Omental fat pad (tissue), 4 donors: ENCODE results near the gene PPP1R15A. TPM values are rescaled to one million over a fixed set of nuclear protein-coding genes. Genes with fewer than 3 reads are reported as not detected.
"Not testable (repeated sequence)": the region's sequence is repeated elsewhere in the genome, so short reads cannot be mapped to it uniquely, and the experiment has no call there.

Experiments
- ATAC-seq: fragments of 150-250 bp; one replicate; pipeline ENCODE4 v1.9.1; 2016; ENCODE audit warnings: mild to moderate bottlenecking, moderate library complexity; ENCODE audit not compliant: low FRiP score
- DNase-seq: peaks from one replicate; pipeline ENCODE4 v3.0.0-alpha.2; 2019; ENCODE audit warnings: low spot score
- CTCF ChIP-seq, 3 donors: fragments of 450-650 bp; IDR thresholded peaks; one replicate each; pipeline ENCODE4 v1.5.1; 2016 to 2017; ENCODE audit warnings: antibody characterized with exemption in 3 of 3, mild to moderate bottlenecking in 3 of 3, moderate library complexity in 2 of 3
- total RNA-seq, 4 donors: library from RNA; depleted of rRNA; stranded (reverse); fragments of >200 nt; gene quantifications; one replicate each; pipeline ENCODE4 v1.1.0, GENCODE V29; 2016

PPP1R15A gene
- total RNA-seq, 4 donors from 2014 or later, result 105 to 282 (median 176) TPM

- no peak for DNase-seq
- ATAC-seq, result peak; percentile 75
- peak in 1 of 3 donors; percentile 85 for TF ChIP-seq CTCF (IDR thresholded peaks at IDR 0.05)
These were observed 29.4 kb upstream of the PPP1R15A start for GRCh38 chr19:48842789-48843162.

- TF ChIP-seq CTCF (IDR thresholded peaks at IDR 0.05), result no peak
- DNase-seq (no peak), ATAC-seq (no peak)
These were observed 27.7 kb upstream of the PPP1R15A start for GRCh38 chr19:48844472-48844871.

- ATAC-seq, result no peak
These were observed 26.8 kb upstream of the PPP1R15A start for GRCh38 chr19:48845384-48845783.

GRCh38 chr19:48846659-48847058 is 25.6 kb upstream of the PPP1R15A start:
- ATAC-seq, DNase-seq: not testable (repeated sequence)

More at GRCh38 chr19:48845384-48845783, 26.8 kb upstream of the PPP1R15A start:
- no peak for DNase-seq
- no peak for TF ChIP-seq CTCF (IDR thresholded peaks at IDR 0.05)

GRCh38 chr19:48852292-48852691 is 19.9 kb upstream of the PPP1R15A start:
- TF ChIP-seq CTCF (IDR thresholded peaks at IDR 0.05), result no peak
- no peak for DNase-seq
- ATAC-seq, result no peak

- TF ChIP-seq CTCF (IDR thresholded peaks at IDR 0.05), result no peak
- ATAC-seq, result no peak
- DNase-seq, result no peak
These were observed 18.7 kb upstream of the PPP1R15A start for GRCh38 chr19:48853483-48853882.

GRCh38 chr19:48854103-48854502 is 18.1 kb upstream of the PPP1R15A start:
- DNase-seq (no peak), ATAC-seq (no peak)
- TF ChIP-seq CTCF (IDR thresholded peaks at IDR 0.05), result no peak

GRCh38 chr19:48856921-48857320 is 15.3 kb upstream of the PPP1R15A start:
- no peak for ATAC-seq
- no peak for DNase-seq
- no peak for TF ChIP-seq CTCF (IDR thresholded peaks at IDR 0.05)
